Adrenal gland (tissue), 12 donors: ENCODE data around the gene AMOTL2. TPM values are rescaled to one million over a fixed set of nuclear protein-coding genes. Genes with fewer than 3 reads are reported as not detected.
A peak's percentile ranks its signal among the peaks of the same experiment; 100 is the strongest.

Source experiments
- DNase-seq, 7 donors: peaks; one replicate each; pipeline ENCODE4 v3.0.0-alpha.2; 2019 to 2020
- H3K27ac ChIP-seq, 5 donors: fragments of 200-600 bp; sonication (generic) in 4 of 5; 1 replicate in 3 of 5; 2 replicates in 2 of 5; pipeline versions ENCODE4 v1.5.1 to v1.8.0; 2016 to 2020; ENCODE audit warnings: mild to moderate bottlenecking in 1 of 5
- H3K27me3 ChIP-seq: fragments of 200-600 bp; 2 replicates; pipeline ENCODE4 v1.8.0; 2021
- H3K36me3 ChIP-seq, 2 donors: fragments of 200-600 bp; replicated peaks in 1 of 2; 1 replicate in 1 of 2; 2 replicates in 1 of 2; pipeline versions ENCODE4 v1.5.1 to v1.8.0; 2018 to 2022
- H3K4me1 ChIP-seq, 2 donors: fragments of 200-600 bp; replicated peaks in 1 of 2; 1 replicate in 1 of 2; 2 replicates in 1 of 2; pipeline versions ENCODE4 v1.5.1 to v1.8.0; 2018 to 2021
- H3K4me3 ChIP-seq, 4 donors: fragments of 200-600 bp; sonication (generic) in 3 of 4; one replicate each; pipeline ENCODE4 v1.5.1; 2016 to 2018
- H3K9me3 ChIP-seq, 3 donors: fragments of 200-600 bp; sonication (generic) in 1 of 3; replicated peaks in 1 of 3; 1 replicate in 2 of 3; 2 replicates in 1 of 3; pipeline versions ENCODE4 v1.5.1 to v1.8.0; 2016 to 2021
- POLR2A ChIP-seq, 2 donors: fragments of 450-650 bp; IDR thresholded peaks; one replicate each; pipeline ENCODE4 v1.6.1; 2017; ENCODE audit warnings: antibody characterized with exemption in 2 of 2, mild to moderate bottlenecking in 2 of 2, moderate library complexity in 1 of 2
- WGBS, 4 donors: extraction: QIAGEN DNeasy Blood & Tissue Kit in 2 of 4; methylation state at CpG; one replicate each; pipeline versions ENCODE4 v1.1.5 to v1.1.7; 2013 to 2017; 5-methylcytosine and 5-hydroxymethylcytosine counted together
- intact Hi-C, 2 donors: fragments of 100-400 bp; cut with DNase I; formaldehyde crosslinking; loops; one replicate each; pipeline versions ENCODE4 v1.14.1 to v1.15.0; 2022 to 2023
- polyA plus RNA-seq, 3 donors: library from polyadenylated mRNA; stranded (reverse); fragments of 200-250 nt in 2 of 3; fragments of 350-450 nt in 1 of 3; fragmentation: Illumina TruSeq in 1 of 3; extraction: RNeasy Lipid Tissue Mini Kit (QIAGEN cat#74804) in 1 of 3; gene quantifications; one replicate each; pipeline ENCODE4 v1.2.3, GENCODE V29; 2013 to 2014
- total RNA-seq, 9 donors: library from RNA; depleted of rRNA in 4 of 9; stranded (reverse); fragments of >200 nt in 4 of 9; fragments of 120-200 nt in 1 of 9; fragmentation: NEBNext Ultra II Directional in 1 of 9; extraction: Animal tissue kit (Norgen Biotek cat#: 25700) in 1 of 9; gene quantifications; one replicate each; pipeline versions ENCODE4 v1.1.0 to v1.2.4, GENCODE V29; 2013 to 2023
- TF ChIP-seq, protein P1 (sequence below), 6 experiments: fragments of 450-650 bp in 4 of 6; fragments of 200-600 bp in 2 of 6; sonication (generic) in 1 of 6; IDR thresholded peaks; 1 replicate in 5 of 6; 2 replicates in 1 of 6; pipeline versions ENCODE4 v1.5.1 to v1.8.0; 2016 to 2021; ENCODE audit warnings: antibody characterized with exemption in 6 of 6, mild to moderate bottlenecking in 2 of 6, moderate library complexity in 1 of 6
- donor health status: healthy with polysubstance abuse.
- donor health status: Bipolar disorder and iron deficiency.
- donor health status: DM: yes; HTN: yes; CAD: no.
- donor health status: DM: no; HTN: no; CAD: no.
- donor health status: DM: no; HTN: no; CAD: no.
- donor health status: DM: yes; HTN: yes; CAD: no.

AMOTL2 gene
- total and polyA plus RNA-seq, 12 donors, result 9.3 to 63.0 (median 29.7) TPM

DNA sequence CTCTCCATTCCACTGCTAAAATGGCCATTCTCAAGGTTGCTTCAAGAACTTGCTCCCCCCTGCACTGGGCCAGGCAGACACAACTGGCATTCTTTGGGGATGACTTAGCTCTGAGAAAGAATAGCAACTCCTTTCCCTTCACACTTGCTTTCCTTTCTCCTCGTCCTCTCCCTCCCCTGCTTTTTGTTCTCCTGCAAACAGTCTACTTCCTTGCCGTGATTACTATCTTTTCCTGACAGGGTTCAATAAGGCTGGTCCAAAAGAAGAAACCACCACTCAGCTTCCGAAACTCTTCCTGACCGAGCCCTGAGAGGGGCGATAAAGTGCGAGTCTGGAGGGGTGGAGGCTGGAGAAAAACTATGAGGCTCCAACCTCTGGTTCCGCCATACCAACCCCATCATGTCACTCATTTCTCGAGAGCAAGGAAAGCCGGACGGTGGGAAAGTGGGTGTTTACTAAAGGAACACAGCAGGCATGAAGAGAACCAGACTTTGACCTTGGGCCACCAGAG is 5.0 kb downstream of the AMOTL2 start:
- no peak overlapping the region for H3K4me3 ChIP-seq
- H3K27me3 ChIP-seq, result no peaks in the 10 kb centered on the region
- peaks cover 0 to 54% of the 10 kb centered on the region in 2 donors for H3K36me3 ChIP-seq
- intact Hi-C loops, result no loop called here
- WGBS, 4 donors, result 66 to 75% (median 73%) methylated on average over 10 of the region's 10 CpGs
- TF ChIP-seq, protein P1, sequence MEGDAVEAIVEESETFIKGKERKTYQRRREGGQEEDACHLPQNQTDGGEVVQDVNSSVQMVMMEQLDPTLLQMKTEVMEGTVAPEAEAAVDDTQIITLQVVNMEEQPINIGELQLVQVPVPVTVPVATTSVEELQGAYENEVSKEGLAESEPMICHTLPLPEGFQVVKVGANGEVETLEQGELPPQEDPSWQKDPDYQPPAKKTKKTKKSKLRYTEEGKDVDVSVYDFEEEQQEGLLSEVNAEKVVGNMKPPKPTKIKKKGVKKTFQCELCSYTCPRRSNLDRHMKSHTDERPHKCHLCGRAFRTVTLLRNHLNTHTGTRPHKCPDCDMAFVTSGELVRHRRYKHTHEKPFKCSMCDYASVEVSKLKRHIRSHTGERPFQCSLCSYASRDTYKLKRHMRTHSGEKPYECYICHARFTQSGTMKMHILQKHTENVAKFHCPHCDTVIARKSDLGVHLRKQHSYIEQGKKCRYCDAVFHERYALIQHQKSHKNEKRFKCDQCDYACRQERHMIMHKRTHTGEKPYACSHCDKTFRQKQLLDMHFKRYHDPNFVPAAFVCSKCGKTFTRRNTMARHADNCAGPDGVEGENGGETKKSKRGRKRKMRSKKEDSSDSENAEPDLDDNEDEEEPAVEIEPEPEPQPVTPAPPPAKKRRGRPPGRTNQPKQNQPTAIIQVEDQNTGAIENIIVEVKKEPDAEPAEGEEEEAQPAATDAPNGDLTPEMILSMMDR (IDR thresholded peaks at IDR 0.05), result no peak
- TF ChIP-seq POLR2A (IDR thresholded peaks at IDR 0.05), result no peak
- no peak for DNase-seq
- H3K9me3 ChIP-seq, result no peaks in the 10 kb centered on the region
- peaks cover 39 to 62% of the 10 kb centered on the region in 2 donors for H3K4me1 ChIP-seq
- peak overlapping the region in 2 of 5 donors; percentile 63 to 94 for H3K27ac ChIP-seq

GRCh38 chr3:134368751-134369105 is 5.5 kb downstream of the AMOTL2 start:
- intact Hi-C loops, result no loop called here
- WGBS, 4 donors, result 79 to 88% (median 82%) methylated on average over 2 to 4 of the region's 4 CpGs

DNA sequence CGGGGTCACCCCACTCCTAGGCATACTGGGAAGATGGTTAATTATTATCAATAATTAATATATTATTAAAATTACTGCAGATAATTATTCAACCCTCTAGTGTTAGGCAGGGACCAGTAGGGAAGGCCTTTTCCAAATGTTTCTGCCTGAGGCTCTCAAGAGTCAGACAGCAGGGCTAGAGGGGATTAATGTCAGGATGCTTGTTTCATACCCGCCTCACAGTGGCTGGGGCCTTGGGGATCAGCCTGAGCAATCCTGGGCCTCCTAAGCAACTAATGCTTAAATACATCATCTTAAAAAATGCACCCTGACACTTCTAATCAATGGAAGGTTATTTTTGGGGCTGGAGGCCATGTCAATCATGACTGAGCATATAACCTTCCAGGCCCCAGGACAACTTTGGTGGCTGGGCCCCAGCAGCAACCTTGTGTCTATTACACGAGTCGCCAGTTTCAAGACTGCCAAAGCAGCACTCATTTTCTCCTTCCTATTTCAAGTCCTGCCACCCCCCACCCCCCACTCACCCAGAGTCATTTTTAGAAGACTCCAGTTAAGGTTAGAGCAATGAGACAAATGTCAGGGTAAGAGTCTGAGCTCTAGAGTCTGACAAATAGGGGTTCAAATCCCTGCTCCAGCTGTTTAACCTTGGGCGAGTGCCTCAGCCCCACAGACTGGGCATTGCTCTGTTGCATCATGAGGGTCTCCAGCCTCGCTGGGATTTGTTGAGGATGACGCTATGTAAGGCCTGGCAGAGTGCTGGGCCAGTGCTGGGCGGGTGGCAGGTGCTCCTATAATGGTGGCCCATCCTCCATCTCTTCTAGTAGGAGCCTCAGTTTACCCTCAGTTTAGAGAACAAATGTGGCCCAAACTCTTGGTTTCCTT is 6.1 kb downstream of the AMOTL2 start:
- peak overlapping the region in 1 of 5 donors; percentile 94 for H3K27ac ChIP-seq
- WGBS, 4 donors, result 48 to 76% (median 73%) methylated on average over 4 to 8 of the region's 8 CpGs
- no peak overlapping the region for H3K4me3 ChIP-seq
- H3K9me3 ChIP-seq, result no peaks in the 10 kb centered on the region
- DNase-seq, result peak in 1 of 7 donors; percentile 51
- intact Hi-C loops, result no loop called here
- peaks cover 0 to 54% of the 10 kb centered on the region in 2 donors for H3K36me3 ChIP-seq
- TF ChIP-seq, protein P1 (IDR thresholded peaks at IDR 0.05), result no peak
- TF ChIP-seq POLR2A (IDR thresholded peaks at IDR 0.05), result no peak
- peaks cover 49 to 72% of the 10 kb centered on the region in 2 donors for H3K4me1 ChIP-seq
- no peaks in the 10 kb centered on the region for H3K27me3 ChIP-seq

More at GRCh38 chr3:134368751-134369105, 5.5 kb downstream of the AMOTL2 start:
- H3K27me3 ChIP-seq, result no peaks in the 10 kb centered on the region
- peaks cover 43 to 67% of the 10 kb centered on the region in 2 donors for H3K4me1 ChIP-seq
- H3K27ac ChIP-seq, result peak overlapping the region in 2 of 5 donors; percentile 63 to 94
- DNase-seq, result peak in 1 of 7 donors; percentile 31
- H3K4me3 ChIP-seq, result no peak overlapping the region
- no peaks in the 10 kb centered on the region for H3K9me3 ChIP-seq
- peaks cover 0 to 54% of the 10 kb centered on the region in 2 donors for H3K36me3 ChIP-seq
- TF ChIP-seq, protein P1 (IDR thresholded peaks at IDR 0.05), result no peak
- no peak for TF ChIP-seq POLR2A (IDR thresholded peaks at IDR 0.05)

GRCh38 chr3:134366928-134367811 is 7.1 kb downstream of the AMOTL2 start:
- TF ChIP-seq POLR2A (IDR thresholded peaks at IDR 0.05), result no peak
- TF ChIP-seq, protein P1 (IDR thresholded peaks at IDR 0.05), result no peak
- DNase-seq, result peak in 2 of 7 donors; percentile 14 to 57
- H3K27me3 ChIP-seq, result no peaks in the 10 kb centered on the region
- intact Hi-C loops, result no loop called here
- H3K27ac ChIP-seq, result peak overlapping the region in 2 of 5 donors; percentile 26 to 58
- peaks cover 0 to 58% of the 10 kb centered on the region in 2 donors for H3K36me3 ChIP-seq
- peaks cover 45 to 73% of the 10 kb centered on the region in 2 donors for H3K4me1 ChIP-seq
- H3K9me3 ChIP-seq, result no peaks in the 10 kb centered on the region
- WGBS, 4 donors, result 78 to 85% (median 82%) methylated on average over 14 to 15 of the region's 15 CpGs
- no peak overlapping the region for H3K4me3 ChIP-seq
